Panc1 (cell line): ENCODE data around the gene IL17C. TPM values are rescaled to one million over a fixed set of nuclear protein-coding genes. Genes with fewer than 3 reads are reported as not detected.

Experiments used
- ATAC-seq: fragments of 200-7000 bp; cut with Tn5 transposase; 2 replicates; pipeline ENCODE4 v1.9.1; 2020; ENCODE audit warnings: mild to moderate bottlenecking, moderate library complexity
- BruUV-seq: library from RNA; stranded (reverse); fragments of 400-500 nt; replicated peaks from 2 replicates; lab custom pipeline; 2021; lab: Mats Ljungman, UMichigan
- CTCF ChIA-PET: fragments of 300-600 bp; sonication (Branson Sonifier 250); formaldehyde crosslinking; loops from one replicate; lab custom pipeline; 2022; ENCODE audit warnings: antibody characterized with exemption; lab: Charles Lee
- POLR2A ChIA-PET: fragments of 300-600 bp; sonication (Branson Sonifier 250); formaldehyde crosslinking; loops from one replicate; lab custom pipeline; 2022; ENCODE audit warnings: antibody characterized with exemption; lab: Charles Lee
- DNase-seq: peaks from one replicate; pipeline ENCODE4 v3.0.0-alpha.2; 2010; ENCODE audit warnings: low read depth, low spot score
- H3K27ac ChIP-seq: 2 replicates; pipeline ENCODE4 v1.5.1; 2011; ENCODE audit warnings: mild to moderate bottlenecking, low read length, inconsistent platforms
- H3K27me3 ChIP-seq: fragments of 200-500 bp; sonication (Bioruptor generic); 2 replicates; pipeline ENCODE4 v1.6.0; 2014; ENCODE audit warnings: low read length, inconsistent platforms; ENCODE audit not compliant: control insufficient read depth, insufficient read depth
- H3K36me3 ChIP-seq: fragments of 200-500 bp; sonication (Bioruptor generic); 2 replicates; pipeline ENCODE4 v1.5.1; 2014; ENCODE audit warnings: inconsistent platforms, mild to moderate bottlenecking, low read length, moderate library complexity; ENCODE audit not compliant: control insufficient read depth, insufficient read depth
- H3K4me1 ChIP-seq: 2 replicates; pipeline ENCODE4 v1.5.1; 2011; ENCODE audit warnings: inconsistent platforms, mild to moderate bottlenecking, low read length, moderate library complexity; ENCODE audit not compliant: control insufficient read depth, insufficient read depth
- H3K4me3 ChIP-seq, 2 experiments: 2 replicates each; pipeline ENCODE4 v1.5.1; 2011 to 2012; ENCODE audit warnings: low read depth in 2 of 2, low read length in 2 of 2, mild to moderate bottlenecking in 2 of 2, inconsistent platforms in 1 of 2, moderate library complexity in 1 of 2
- H3K9me3 ChIP-seq: fragments of 200-500 bp; sonication (Bioruptor generic); 2 replicates; pipeline ENCODE4 v1.5.1; 2014; ENCODE audit warnings: low read depth, mild to moderate bottlenecking, inconsistent platforms, low read length, moderate library complexity; ENCODE audit not compliant: control insufficient read depth, insufficient read depth
- CTCF ChIP-seq: fragments of 450-650 bp; IDR thresholded peaks from 2 replicates; pipeline ENCODE4 v1.5.1; 2017; ENCODE audit warnings: mild to moderate bottlenecking
- POLR2AphosphoS5 ChIP-seq: IDR thresholded peaks from 2 replicates; pipeline ENCODE4 v1.6.1; 2012; ENCODE audit warnings: mild to moderate bottlenecking, low read depth, low read length, moderate library complexity
- REST ChIP-seq, 2 experiments: IDR thresholded peaks; 2 replicates each; pipeline ENCODE4 v1.6.1; 2011 to 2012; ENCODE audit warnings: low read depth in 2 of 2, control low read depth in 1 of 2, low read length in 1 of 2, mild to moderate bottlenecking in 1 of 2, moderate library complexity in 1 of 2; ENCODE audit not compliant: insufficient read depth in 1 of 2
- SIN3A ChIP-seq: IDR thresholded peaks from 2 replicates; pipeline ENCODE4 v1.6.1; 2012; ENCODE audit warnings: low read depth, mild to moderate bottlenecking, low read length, moderate library complexity, borderline replicate concordance; ENCODE audit not compliant: insufficient read depth
- TCF7L2 ChIP-seq: IDR thresholded peaks from 2 replicates; pipeline ENCODE4 v1.6.1; 2011; ENCODE audit warnings: mild to moderate bottlenecking, low read depth, low read length, inconsistent platforms
- in situ Hi-C: cut with HindIII; loops from 2 replicates; pipeline ENCODE4 v1.10.0; 2016; ENCODE audit warnings: low sequenced_read_pairs, low pct_unique_long_range_greater_than_20kb
- intact Hi-C: fragments of 100-400 bp; cut with micrococcal nuclease; formaldehyde crosslinking; loops from one replicate; pipeline ENCODE4 v1.10.0; 2022; ENCODE audit not compliant: unreplicated experiment
- total RNA-seq: library from RNA; stranded (reverse); gene quantifications from one replicate; pipeline ENCODE4 v1.2.1, GENCODE V29; 2021; ENCODE audit not compliant: unreplicated experiment

The IL17C gene
- total RNA-seq, 1 experiment from 2014 or later, result not detected

- peak; percentile 91 for ATAC-seq
- POLR2A ChIA-PET, result no interaction called here
- no peak for DNase-seq
- Histone ChIP-seq H3K9me3 (no peaks in the 10 kb centered on the region), H3K27me3 (no peaks in the 10 kb centered on the region), H3K4me3 (peak within 1 kb of the TSS; percentile 62 to 70), H3K4me1 (peaks cover 14% of the 10 kb centered on the region), H3K27ac (peak within 1 kb of the TSS; percentile 78), H3K36me3 (peaks cover 6% of the 10 kb centered on the region; the same call in 1 of the 2 replicates)
- intact Hi-C loops, result no loop called here
- no peak for TF ChIP-seq TCF7L2
- TF ChIP-seq POLR2AphosphoS5, result 0 out of 2 replicates have a peak, but pooled peaks have one; percentile 36
- 0 out of 2 replicates have a peak, but pooled peaks have one; percentile 3 for TF ChIP-seq SIN3A
- TF ChIP-seq CTCF, result no peak
- no peak for TF ChIP-seq REST (IDR thresholded peaks at IDR 0.05; ENCODE audit: insufficient read depth in 1 of 2, low read depth in 2 of 2, low read length in 1 of 2)
- BruUV-seq, result no TSS peak
- in situ Hi-C loops, result no loop called here
- CTCF ChIA-PET, result no interaction called here
Observed at GRCh38 chr16:88650749-88651275, 12.4 kb downstream of the IL17C start, which contains the start of gene CYBA. CYBA (minus strand) TSS chr16:88651053; CDS start chr16:88651013, 40 bp downstream.

- Histone ChIP-seq H3K27ac (peak overlapping the region; percentile 73), H3K9me3 (no peaks in the 10 kb centered on the region), H3K4me3 (peak overlapping the region; percentile 62 to 70), H3K27me3 (no peaks in the 10 kb centered on the region), H3K36me3 (peaks cover 6% of the 10 kb centered on the region; the same call in 1 of the 2 replicates), H3K4me1 (peaks cover 14% of the 10 kb centered on the region)
- no TSS peak for BruUV-seq
- no peak for TF ChIP-seq TCF7L2
- TF ChIP-seq REST (IDR thresholded peaks at IDR 0.05; ENCODE audit: insufficient read depth in 1 of 2, low read depth in 2 of 2, low read length in 1 of 2), result no peak
- no peak for TF ChIP-seq POLR2AphosphoS5
- no peak for TF ChIP-seq CTCF
- no peak for TF ChIP-seq SIN3A
- DNase-seq (peak; percentile 38), ATAC-seq (peak; percentile 81)
- in situ Hi-C loops (no loop called here), intact Hi-C loops (no loop called here)
- ChIA-PET POLR2A (no interaction called here), CTCF (no interaction called here)
Observed at GRCh38 chr16:88651276-88651988, 13.1 kb downstream of the IL17C start.
